ENCODE data around the gene MAP4K5.
A peak's percentile ranks its signal among the peaks of the same experiment; 100 is the strongest.
"Not testable (repeated sequence)": the region's sequence is repeated elsewhere in the genome, so short reads cannot be mapped to it uniquely, and the experiment has no call there.

The MAP4K5 gene

GRCh38 chr14:50560931-50561285 lies 28.5 kb upstream of the MAP4K5 start:
- peak overlapping the region; percentile 75 for H3K4me2 ChIP-seq (ENCODE audit: low read length)

GRCh38 chr14:50559990-50560930 lies 27.9 kb upstream of the MAP4K5 start, which contains the start of gene ATL1:
Gene ATL1 (plus strand): TSS chr14:50560145. CDS start chr14:50560266, 121 bp downstream.
- H3K79me2 ChIP-seq (ENCODE audit: insufficient read depth, low read length) = no peaks in the 10 kb centered on the region
- no peaks in the 10 kb centered on the region for H3F3A ChIP-seq (ENCODE audit: insufficient read depth, low read length)
- peak within 1 kb of the TSS; percentile 75 for H3K4me2 ChIP-seq (ENCODE audit: low read length)
- H3K27ac ChIP-seq (ENCODE audit: low read depth, low read length, poor library complexity, severe bottlenecking) = no peak within 1 kb of the TSS
- no peaks in the 10 kb centered on the region for H3K9me2 ChIP-seq (ENCODE audit: low read depth, low read length)
- TF ChIP-seq EZH2 (IDR thresholded peaks at IDR 0.05; ENCODE audit: borderline replicate concordance, low read length) = no peak
- no peak for TF ChIP-seq CTCF (IDR thresholded peaks at IDR 0.05; ENCODE audit: low read length)
- H3K4me1 ChIP-seq (ENCODE audit: insufficient read depth, low read length, severe bottlenecking) = peaks cover 8% of the 10 kb centered on the region
- H3K36me3 ChIP-seq (ENCODE audit: insufficient read depth, low read length) = no peaks in the 10 kb centered on the region
- no peak within 1 kb of the TSS for H2AFZ ChIP-seq (ENCODE audit: low read length)
- no peaks in the 10 kb centered on the region for H3K27me3 ChIP-seq (ENCODE audit: insufficient read depth, low read length)
- peak within 1 kb of the TSS; percentile 29; the same call in 1 of the 2 replicates for H3K9ac ChIP-seq (ENCODE audit: low read length)
- no peaks in the 10 kb centered on the region for H4K20me1 ChIP-seq (ENCODE audit: insufficient read depth, low read length)
- H3K9me3 ChIP-seq (ENCODE audit: low read length) = no peaks in the 10 kb centered on the region
- peak within 1 kb of the TSS; percentile 63 for H3K4me3 ChIP-seq (ENCODE audit: low read depth, low read length, poor library complexity, severe bottlenecking)

More at GRCh38 chr14:50560931-50561285, 28.5 kb upstream of the MAP4K5 start:
- Histone ChIP-seq H3K4me1 (ENCODE audit: insufficient read depth, low read length, severe bottlenecking) (peaks cover 8% of the 10 kb centered on the region), H3F3A (ENCODE audit: insufficient read depth, low read length) (no peaks in the 10 kb centered on the region), H3K9ac (ENCODE audit: low read length) (peak overlapping the region; percentile 29; the same call in 1 of the 2 replicates), H3K4me3 (ENCODE audit: low read depth, low read length, poor library complexity, severe bottlenecking) (peak overlapping the region; percentile 63), H3K27ac (ENCODE audit: low read depth, low read length, poor library complexity, severe bottlenecking) (no peak overlapping the region), H3K27me3 (ENCODE audit: insufficient read depth, low read length) (no peaks in the 10 kb centered on the region), H2AFZ (ENCODE audit: low read length) (no peak overlapping the region), H3K79me2 (ENCODE audit: insufficient read depth, low read length) (no peaks in the 10 kb centered on the region), H3K9me2 (ENCODE audit: low read depth, low read length) (no peaks in the 10 kb centered on the region), H3K36me3 (ENCODE audit: insufficient read depth, low read length) (no peaks in the 10 kb centered on the region), H3K9me3 (ENCODE audit: low read length) (no peaks in the 10 kb centered on the region), H4K20me1 (ENCODE audit: insufficient read depth, low read length) (no peaks in the 10 kb centered on the region)
- TF ChIP-seq CTCF (IDR thresholded peaks at IDR 0.05; ENCODE audit: low read length) (no peak), EZH2 (IDR thresholded peaks at IDR 0.05; ENCODE audit: borderline replicate concordance, low read length) (no peak)

- H3K4me1 ChIP-seq (ENCODE audit: insufficient read depth, low read length, severe bottlenecking); H3K4me2 ChIP-seq (ENCODE audit: low read length); H2AFZ ChIP-seq (ENCODE audit: low read length); H3K9me3 ChIP-seq (ENCODE audit: low read length); H4K20me1 ChIP-seq (ENCODE audit: insufficient read depth, low read length); H3K79me2 ChIP-seq (ENCODE audit: insufficient read depth, low read length); H3K9me2 ChIP-seq (ENCODE audit: low read depth, low read length); H3K27me3 ChIP-seq (ENCODE audit: insufficient read depth, low read length); H3K27ac ChIP-seq (ENCODE audit: low read depth, low read length, poor library complexity, severe bottlenecking); H3K36me3 ChIP-seq (ENCODE audit: insufficient read depth, low read length); H3K9ac ChIP-seq (ENCODE audit: low read length); H3K4me3 ChIP-seq (ENCODE audit: low read depth, low read length, poor library complexity, severe bottlenecking); H3F3A ChIP-seq (ENCODE audit: insufficient read depth, low read length): not testable (repeated sequence)
Measured at GRCh38 chr14:50552796-50553195, 20.4 kb upstream of the MAP4K5 start.

Measured in OCI-LY1 (cell line).